Cardiac muscle cell (in vitro differentiated cells and primary cell): ENCODE results near the gene PCDH9. TPM values are rescaled to one million over a fixed set of nuclear protein-coding genes. Genes with fewer than 3 reads are reported as not detected.
A peak's percentile ranks its signal among the peaks of the same experiment; 100 is the strongest.
"Not testable (repeated sequence)": the region's sequence is repeated elsewhere in the genome, so short reads cannot be mapped to it uniquely, and the experiment has no call there.

Experiments used
- DNase-seq, 2 donors: peaks; one replicate each; pipeline versions ENCODE4 v3.0.0 to v3.0.0-alpha.2; 2010 to 2017; ENCODE audit warnings: low read depth in 1 of 2, low spot score in 1 of 2
- H3K27ac ChIP-seq: fragments of 200-600 bp; sonication (generic); 2 replicates; pipeline ENCODE4 v1.5.1; 2016
- H3K27me3 ChIP-seq: fragments of 200-600 bp; sonication (generic); 2 replicates; pipeline ENCODE4 v1.6.0; 2016; ENCODE audit warnings: control low read depth
- H3K36me3 ChIP-seq: fragments of 200-600 bp; sonication (generic); 2 replicates; pipeline ENCODE4 v1.5.1; 2016; ENCODE audit warnings: control low read depth
- H3K4me1 ChIP-seq: fragments of 200-600 bp; sonication (generic); 2 replicates; pipeline ENCODE4 v1.8.1; 2017; ENCODE audit warnings: low read depth, mild to moderate bottlenecking, mixed run types
- H3K4me3 ChIP-seq: fragments of 200-600 bp; sonication (generic); 2 replicates; pipeline ENCODE4 v1.5.1; 2016; ENCODE audit warnings: mild to moderate bottlenecking
- H3K9me3 ChIP-seq: fragments of 200-600 bp; sonication (generic); 2 replicates; pipeline ENCODE4 v1.5.1; 2017; ENCODE audit warnings: low read depth, mild to moderate bottlenecking, control low read depth
- CTCF ChIP-seq: IDR thresholded peaks from 2 replicates; pipeline ENCODE4 v1.5.1; 2012; ENCODE audit warnings: low read depth, mild to moderate bottlenecking, low read length
- polyA plus RNA-seq: library from polyadenylated mRNA; unstranded; fragments of >200 nt; fragmentation: Nextera tagmentation; extraction: Ambion mirVana; gene quantifications from 2 replicates; pipeline ENCODE4 v1.2.1, GENCODE V29; 2016
- total RNA-seq: library from RNA; depleted of rRNA; stranded (reverse); fragments of >200 nt; gene quantifications from 2 replicates; pipeline ENCODE4 v1.2.3, GENCODE V29; 2016

PCDH9 gene
- total and polyA plus RNA-seq, 2 experiments from 2014 or later, result 1.6 to 2.3 TPM

- TF ChIP-seq CTCF, result no peak
- H3K4me3 ChIP-seq, result no peak overlapping the region
- no peaks in the 10 kb centered on the region for H3K27me3 ChIP-seq
- no peaks in the 10 kb centered on the region for H3K4me1 ChIP-seq
- no peaks in the 10 kb centered on the region for H3K9me3 ChIP-seq
- H3K27ac ChIP-seq, result no peak overlapping the region
- no peaks in the 10 kb centered on the region for H3K36me3 ChIP-seq
- no peak for DNase-seq
Observed at GRCh38 chr13:67100730-67101129, 129.4 kb downstream of the PCDH9 start.

- H3K36me3 ChIP-seq, result no peaks in the 10 kb centered on the region
- no peak for DNase-seq
- H3K4me3 ChIP-seq, result no peak overlapping the region
- no peaks in the 10 kb centered on the region for H3K4me1 ChIP-seq
- no peak overlapping the region for H3K27ac ChIP-seq
- H3K9me3 ChIP-seq, result no peaks in the 10 kb centered on the region
- TF ChIP-seq CTCF, result no peak
- no peaks in the 10 kb centered on the region for H3K27me3 ChIP-seq
Observed at GRCh38 chr13:67099494-67099893, 130.6 kb downstream of the PCDH9 start.

- H3K9me3 ChIP-seq, result no peaks in the 10 kb centered on the region
- TF ChIP-seq CTCF, result no peak
- H3K27me3 ChIP-seq, result no peaks in the 10 kb centered on the region
- no peak overlapping the region for H3K27ac ChIP-seq
- H3K36me3 ChIP-seq, result no peaks in the 10 kb centered on the region
- H3K4me1 ChIP-seq, result no peaks in the 10 kb centered on the region
- DNase-seq, result no peak
- no peak overlapping the region for H3K4me3 ChIP-seq
Observed at GRCh38 chr13:67097892-67098452, 132.2 kb downstream of the PCDH9 start.

- not testable (repeated sequence) for H3K4me3 ChIP-seq, H3K9me3 ChIP-seq, H3K27me3 ChIP-seq, H3K36me3 ChIP-seq, H3K27ac ChIP-seq, DNase-seq, H3K4me1 ChIP-seq
Observed at GRCh38 chr13:67096893-67097292, 133.2 kb downstream of the PCDH9 start.

GRCh38 chr13:67096418-67096817, 133.7 kb downstream of the PCDH9 start:
- Histone ChIP-seq H3K27me3 (no peaks in the 10 kb centered on the region), H3K4me1 (no peaks in the 10 kb centered on the region), H3K4me3 (no peak overlapping the region), H3K9me3 (no peaks in the 10 kb centered on the region), H3K27ac (no peak overlapping the region), H3K36me3 (no peaks in the 10 kb centered on the region)
- no peak for DNase-seq
- TF ChIP-seq CTCF, result no peak

GRCh38 chr13:67095621-67096020, 134.5 kb downstream of the PCDH9 start:
- TF ChIP-seq CTCF, result no peak

More at GRCh38 chr13:67095621-67096020, 134.5 kb downstream of the PCDH9 start:
- DNase-seq, result peak in 1 of 2 donors; percentile 51
- Histone ChIP-seq H3K4me1 (no peaks in the 10 kb centered on the region), H3K9me3 (no peaks in the 10 kb centered on the region), H3K27me3 (no peaks in the 10 kb centered on the region), H3K36me3 (no peaks in the 10 kb centered on the region), H3K27ac (no peak overlapping the region), H3K4me3 (no peak overlapping the region)
